Tibial nerve (tissue), 4 donors: ENCODE data around the gene MAML2. TPM values are rescaled to one million over a fixed set of nuclear protein-coding genes. Genes with fewer than 3 reads are reported as not detected.

Experiments used
- DNase-seq, 2 donors: peaks; one replicate each; pipeline ENCODE4 v3.0.0-alpha.2; 2019; ENCODE audit warnings: low spot score in 2 of 2
- H3K27ac ChIP-seq, 4 donors: fragments of 200-600 bp; sonication (generic) in 3 of 4; one replicate each; pipeline ENCODE4 v1.5.1; 2017 to 2019; ENCODE audit warnings: mild to moderate bottlenecking in 1 of 4
- H3K27me3 ChIP-seq, 2 donors: fragments of 200-600 bp; sonication (generic) in 1 of 2; one replicate each; pipeline versions ENCODE4 v1.5.1 to v1.6.0; 2017 to 2019
- H3K36me3 ChIP-seq, 3 donors: fragments of 200-600 bp; sonication (generic); one replicate each; pipeline ENCODE4 v1.5.1; 2018 to 2019
- H3K4me1 ChIP-seq, 4 donors: fragments of 200-600 bp; sonication (generic) in 3 of 4; one replicate each; pipeline ENCODE4 v1.5.1; 2017 to 2019
- H3K4me3 ChIP-seq, 4 donors: fragments of 200-600 bp; sonication (generic) in 3 of 4; one replicate each; pipeline ENCODE4 v1.5.1; 2017 to 2019; ENCODE audit warnings: mild to moderate bottlenecking in 1 of 4, moderate library complexity in 1 of 4
- H3K9me3 ChIP-seq, 4 donors: fragments of 200-600 bp; sonication (generic) in 3 of 4; one replicate each; pipeline ENCODE4 v1.5.1; 2017 to 2019
- CTCF ChIP-seq, 5 experiments: fragments of 200-600 bp in 3 of 5; fragments of 450-650 bp in 2 of 5; sonication (generic) in 3 of 5; IDR thresholded peaks; one replicate each; pipeline ENCODE4 v1.5.1; 2016 to 2019; ENCODE audit warnings: antibody characterized with exemption in 5 of 5, mild to moderate bottlenecking in 3 of 5, moderate library complexity in 2 of 5
- EP300 ChIP-seq, 2 donors: sonication (generic); formaldehyde crosslinking; IDR thresholded peaks; one replicate each; pipeline ENCODE4 v1.6.1; 2017; ENCODE audit warnings: antibody characterized with exemption in 2 of 2, mild to moderate bottlenecking in 1 of 2
- POLR2A ChIP-seq, 2 donors: fragments of 450-650 bp; IDR thresholded peaks; one replicate each; pipeline ENCODE4 v1.6.1; 2017; ENCODE audit warnings: antibody characterized with exemption in 2 of 2, mild to moderate bottlenecking in 2 of 2, moderate library complexity in 2 of 2
- whole genome bisulfite sequencing, 2 donors: methylation state at CpG; one replicate each; pipeline ENCODE4 v1.1.5; 2018; 5-methylcytosine and 5-hydroxymethylcytosine counted together
- total RNA-seq, 4 donors: library from RNA; depleted of rRNA; stranded (reverse); fragments of >200 nt; gene quantifications; one replicate each; pipeline ENCODE4 v1.1.0, GENCODE V29; 2016

The MAML2 gene
- total RNA-seq, 4 donors from 2014 or later: 20.5 to 38.4 (median 27.9) TPM

GRCh38 chr11:96036863-96037262, 306.1 kb downstream of the MAML2 start:
- Histone ChIP-seq H3K27me3 (no peaks in the 10 kb centered on the region), H3K4me3 (no peak overlapping the region), H3K27ac (no peak overlapping the region), H3K36me3 (no peaks in the 10 kb centered on the region), H3K4me1 (peaks cover 0 to 28% (median 13%) of the 10 kb centered on the region in 4 donors), H3K9me3 (no peaks in the 10 kb centered on the region)
- no peak for DNase-seq
- 66 to 70% methylated on average over 6 of the region's 6 CpGs for WGBS, 2 donors
- TF ChIP-seq EP300 (IDR thresholded peaks at IDR 0.05): no peak
- TF ChIP-seq CTCF (IDR thresholded peaks at IDR 0.05): no peak
- no peak for TF ChIP-seq POLR2A (IDR thresholded peaks at IDR 0.05)

- TF ChIP-seq EP300 (IDR thresholded peaks at IDR 0.05): no peak
- no peak for TF ChIP-seq POLR2A (IDR thresholded peaks at IDR 0.05)
- no peak for TF ChIP-seq CTCF (IDR thresholded peaks at IDR 0.05)
- Histone ChIP-seq H3K9me3 (no peaks in the 10 kb centered on the region), H3K4me1 (peaks cover 0 to 28% (median 13%) of the 10 kb centered on the region in 4 donors), H3K27ac (peak overlapping the region in 2 of 4 donors; percentile 9 to 49), H3K4me3 (no peak overlapping the region), H3K36me3 (no peaks in the 10 kb centered on the region), H3K27me3 (no peaks in the 10 kb centered on the region)
- no peak for DNase-seq
- WGBS, 2 donors: 34 to 46% methylated on average over 3 of the region's 3 CpGs
Observed at GRCh38 chr11:96035740-96036078, 307.3 kb downstream of the MAML2 start.

GRCh38 chr11:96035031-96035739, 307.8 kb downstream of the MAML2 start:
- WGBS, 2 donors: 64 to 66% methylated on average over 5 of the region's 5 CpGs

GRCh38 chr11:96033599-96033998, 309.4 kb downstream of the MAML2 start:
- peak overlapping the region in 2 of 4 donors; percentile 32 to 38 for H3K27ac ChIP-seq

More at GRCh38 chr11:96035031-96035739, 307.8 kb downstream of the MAML2 start:
- Histone ChIP-seq H3K27me3 (no peaks in the 10 kb centered on the region), H3K4me1 (peaks cover 0 to 28% (median 13%) of the 10 kb centered on the region in 4 donors), H3K9me3 (no peaks in the 10 kb centered on the region), H3K36me3 (no peaks in the 10 kb centered on the region), H3K27ac (peak overlapping the region in 2 of 4 donors; percentile 9 to 49), H3K4me3 (no peak overlapping the region)
- no peak for DNase-seq
- TF ChIP-seq POLR2A (IDR thresholded peaks at IDR 0.05) (no peak), CTCF (IDR thresholded peaks at IDR 0.05) (no peak), EP300 (IDR thresholded peaks at IDR 0.05) (peak in 1 of 2 donors; percentile 52)

More at GRCh38 chr11:96033599-96033998, 309.4 kb downstream of the MAML2 start:
- DNase-seq: no peak
- no peak overlapping the region for H3K4me3 ChIP-seq
- no peaks in the 10 kb centered on the region for H3K36me3 ChIP-seq
- TF ChIP-seq CTCF (IDR thresholded peaks at IDR 0.05) (no peak), POLR2A (IDR thresholded peaks at IDR 0.05) (no peak), EP300 (IDR thresholded peaks at IDR 0.05) (no peak)
- H3K27me3 ChIP-seq: no peaks in the 10 kb centered on the region
- peaks cover 0 to 28% (median 13%) of the 10 kb centered on the region in 4 donors for H3K4me1 ChIP-seq
- WGBS, 2 donors: 66 to 75% methylated on average over 4 of the region's 4 CpGs
- H3K9me3 ChIP-seq: no peaks in the 10 kb centered on the region
